Measurements from ENCODE around the gene COLEC12. TPM values are rescaled to one million over a fixed set of nuclear protein-coding genes. Genes with fewer than 3 reads are reported as not detected.

COLEC12 gene
- total RNA-seq, 1 donor from 2014 or later = 11.6 TPM

GRCh38 chr18:493986-494983, 6.2 kb downstream of the COLEC12 start:
- peak overlapping the region; percentile 4 for H3K27ac ChIP-seq (ENCODE audit: low read depth, low read length)
- H3K9ac ChIP-seq (ENCODE audit: low read length) = peak overlapping the region; percentile 2
- H3K27me3 ChIP-seq (ENCODE audit: insufficient read depth, low read length) = peaks cover 4% of the 10 kb centered on the region
- H3K36me3 Mint-ChIP-seq (ENCODE audit: low read depth, unreplicated experiment) = no peaks in the 10 kb centered on the region
- H3K4me2 ChIP-seq (ENCODE audit: low read length) = peak overlapping the region; percentile 21
- peaks cover 33% of the 10 kb centered on the region for H3K4me1 ChIP-seq (ENCODE audit: insufficient read depth, low read length)
- no peaks in the 10 kb centered on the region for H4K20me1 ChIP-seq (ENCODE audit: insufficient read depth, low read length)
- H3K27ac Mint-ChIP-seq (ENCODE audit: unreplicated experiment) = peak overlapping the region; percentile 50
- no peaks in the 10 kb centered on the region for H3K36me3 ChIP-seq (ENCODE audit: insufficient read depth, low read length)
- peaks cover 4% of the 10 kb centered on the region for H3K79me2 ChIP-seq (ENCODE audit: insufficient read depth, low read length)
- H3K9me3 Mint-ChIP-seq (ENCODE audit: unreplicated experiment) = no peaks in the 10 kb centered on the region
- no peak for TF ChIP-seq EZH2 (IDR thresholded peaks at IDR 0.05; ENCODE audit: insufficient read depth, low read length)
- no peak for TF ChIP-seq CTCF (IDR thresholded peaks at IDR 0.05; ENCODE audit: insufficient read depth, low read depth, low read length)
- H2AFZ ChIP-seq (ENCODE audit: low read depth, low read length) = no peak overlapping the region
- peak overlapping the region; percentile 35 for H3K4me3 Mint-ChIP-seq (ENCODE audit: unreplicated experiment)
- FAIRE-seq = no peak
- no peaks in the 10 kb centered on the region for H3K9me3 ChIP-seq (ENCODE audit: insufficient read depth, low read depth, low read length)
- peaks cover 4% of the 10 kb centered on the region for H3K27me3 Mint-ChIP-seq (ENCODE audit: low read depth, unreplicated experiment)
- no peak overlapping the region for H3K4me3 ChIP-seq (ENCODE audit: insufficient read depth, low read depth, low read length)
- DNase-seq (ENCODE audit: low read depth) = peak; percentile 81
- H3K4me1 Mint-ChIP-seq (ENCODE audit: low read depth, unreplicated experiment) = peaks cover 30% of the 10 kb centered on the region

GRCh38 chr18:492451-492850, 8.1 kb downstream of the COLEC12 start:
- no peak overlapping the region for H3K9ac ChIP-seq (ENCODE audit: low read length)
- no peak overlapping the region for H3K4me3 ChIP-seq (ENCODE audit: insufficient read depth, low read depth, low read length)
- DNase-seq (ENCODE audit: low read depth) (no peak), FAIRE-seq (no peak)
- Mint-ChIP-seq H3K36me3 (ENCODE audit: low read depth, unreplicated experiment) (no peaks in the 10 kb centered on the region), H3K27ac (ENCODE audit: unreplicated experiment) (no peak overlapping the region), H3K9me3 (ENCODE audit: unreplicated experiment) (no peaks in the 10 kb centered on the region), H3K27me3 (ENCODE audit: low read depth, unreplicated experiment) (peaks cover 4% of the 10 kb centered on the region), H3K4me3 (ENCODE audit: unreplicated experiment) (no peak overlapping the region), H3K4me1 (ENCODE audit: low read depth, unreplicated experiment) (peaks cover 39% of the 10 kb centered on the region)
- H3K27me3 ChIP-seq (ENCODE audit: insufficient read depth, low read length) = no peaks in the 10 kb centered on the region
- H3K27ac ChIP-seq (ENCODE audit: low read depth, low read length) = no peak overlapping the region
- TF ChIP-seq CTCF (IDR thresholded peaks at IDR 0.05; ENCODE audit: insufficient read depth, low read depth, low read length) (no peak), EZH2 (IDR thresholded peaks at IDR 0.05; ENCODE audit: insufficient read depth, low read length) (no peak)
- H4K20me1 ChIP-seq (ENCODE audit: insufficient read depth, low read length) = no peaks in the 10 kb centered on the region
- peaks cover 31% of the 10 kb centered on the region for H3K4me1 ChIP-seq (ENCODE audit: insufficient read depth, low read length)
- H3K79me2 ChIP-seq (ENCODE audit: insufficient read depth, low read length) = peaks cover 4% of the 10 kb centered on the region
- H2AFZ ChIP-seq (ENCODE audit: low read depth, low read length) = no peak overlapping the region
- no peak overlapping the region for H3K4me2 ChIP-seq (ENCODE audit: low read length)
- H3K9me3 ChIP-seq (ENCODE audit: insufficient read depth, low read depth, low read length) = no peaks in the 10 kb centered on the region
- H3K36me3 ChIP-seq (ENCODE audit: insufficient read depth, low read length) = no peaks in the 10 kb centered on the region

GRCh38 chr18:490624-491023, 9.9 kb downstream of the COLEC12 start:
- no peaks in the 10 kb centered on the region for H3K36me3 ChIP-seq (ENCODE audit: insufficient read depth, low read length)
- H3K36me3 Mint-ChIP-seq (ENCODE audit: low read depth, unreplicated experiment) = no peaks in the 10 kb centered on the region
- peak overlapping the region; percentile 0 for H3K4me2 ChIP-seq (ENCODE audit: low read length)
- peak overlapping the region; percentile 84 for H3K27ac Mint-ChIP-seq (ENCODE audit: unreplicated experiment)
- no peaks in the 10 kb centered on the region for H3K79me2 ChIP-seq (ENCODE audit: insufficient read depth, low read length)
- H3K27me3 Mint-ChIP-seq (ENCODE audit: low read depth, unreplicated experiment) = no peaks in the 10 kb centered on the region
- H3K9me3 ChIP-seq (ENCODE audit: insufficient read depth, low read depth, low read length) = no peaks in the 10 kb centered on the region
- H2AFZ ChIP-seq (ENCODE audit: low read depth, low read length) = no peak overlapping the region
- H3K9me3 Mint-ChIP-seq (ENCODE audit: unreplicated experiment) = peaks cover 3% of the 10 kb centered on the region
- H3K4me1 Mint-ChIP-seq (ENCODE audit: low read depth, unreplicated experiment) = peaks cover 44% of the 10 kb centered on the region
- FAIRE-seq (no peak), DNase-seq (ENCODE audit: low read depth) (no peak)
- no peaks in the 10 kb centered on the region for H3K27me3 ChIP-seq (ENCODE audit: insufficient read depth, low read length)
- H3K27ac ChIP-seq (ENCODE audit: low read depth, low read length) = no peak overlapping the region
- H3K4me3 ChIP-seq (ENCODE audit: insufficient read depth, low read depth, low read length) = no peak overlapping the region
- no peaks in the 10 kb centered on the region for H4K20me1 ChIP-seq (ENCODE audit: insufficient read depth, low read length)
- H3K4me1 ChIP-seq (ENCODE audit: insufficient read depth, low read length) = peaks cover 30% of the 10 kb centered on the region
- H3K4me3 Mint-ChIP-seq (ENCODE audit: unreplicated experiment) = no peak overlapping the region
- H3K9ac ChIP-seq (ENCODE audit: low read length) = no peak overlapping the region
- no peak for TF ChIP-seq EZH2 (IDR thresholded peaks at IDR 0.05; ENCODE audit: insufficient read depth, low read length)
- no peak for TF ChIP-seq CTCF (IDR thresholded peaks at IDR 0.05; ENCODE audit: insufficient read depth, low read depth, low read length)
